Heart right ventricle (tissue), 16 donors: ENCODE results near the gene FTO. TPM values are rescaled to one million over a fixed set of nuclear protein-coding genes. Genes with fewer than 3 reads are reported as not detected.

ENCODE experiments used
- ATAC-seq, 8 donors: fragments of 200-7000 bp; cut with Tn5 transposase; one replicate each; pipeline ENCODE4 v1.9.1; 2020; ENCODE audit warnings: mild to moderate bottlenecking in 8 of 8, moderate library complexity in 8 of 8, moderate number of reproducible peaks in 1 of 8
- DNase-seq, 2 donors: peaks; one replicate each; pipeline ENCODE4 v3.0.0-alpha.2; 2020
- H3K27ac ChIP-seq, 10 donors: fragments of 200-600 bp; sonication (generic) in 2 of 10; one replicate each; pipeline versions ENCODE4 v1.5.0 to v1.8.0; 2020 to 2022; ENCODE audit warnings: mild to moderate bottlenecking in 3 of 10
- H3K27me3 ChIP-seq, 7 donors: fragments of 200-600 bp; one replicate each; pipeline ENCODE4 v1.8.0; 2021 to 2022; ENCODE audit warnings: mild to moderate bottlenecking in 2 of 7
- H3K36me3 ChIP-seq, 9 donors: fragments of 200-600 bp; sonication (generic) in 1 of 9; one replicate each; pipeline versions ENCODE4 v1.5.0 to v1.8.0; 2020 to 2022; ENCODE audit warnings: mild to moderate bottlenecking in 2 of 9
- H3K4me1 ChIP-seq, 9 donors: fragments of 200-600 bp; sonication (generic) in 1 of 9; one replicate each; pipeline versions ENCODE4 v1.5.0 to v1.8.0; 2020 to 2022; ENCODE audit warnings: mild to moderate bottlenecking in 4 of 9
- H3K4me3 ChIP-seq, 10 donors: fragments of 200-600 bp; sonication (generic) in 2 of 10; one replicate each; pipeline versions ENCODE4 v1.5.0 to v1.8.0; 2020 to 2022; ENCODE audit warnings: mild to moderate bottlenecking in 7 of 10, moderate library complexity in 2 of 10
- H3K9me3 ChIP-seq, 11 donors: fragments of 200-600 bp in 10 of 11; sonication (generic) in 2 of 11; one replicate each; pipeline versions ENCODE4 v1.5.0 to v1.8.0; 2013 to 2022; ENCODE audit warnings: mild to moderate bottlenecking in 2 of 11, control low read depth in 1 of 11, moderate library complexity in 1 of 11
- WGBS, 2 donors: extraction: QIAGEN DNeasy Blood & Tissue Kit; methylation state at CpG; one replicate each; pipeline ENCODE4 v1.1.7; 2013; ENCODE audit warnings: inconsistent platforms in 1 of 2; 5-methylcytosine and 5-hydroxymethylcytosine counted together
- intact Hi-C, 10 donors: fragments of 100-400 bp; cut with DNase I; formaldehyde crosslinking; loops; one replicate each; pipeline versions ENCODE4 v1.11.1 to v1.14.2; 2022
- polyA plus RNA-seq, 2 donors: library from polyadenylated mRNA; stranded (reverse); fragments of 200-250 nt; gene quantifications; one replicate each; pipeline ENCODE4 v1.2.3, GENCODE V29; 2013
- total RNA-seq, 10 donors: library from RNA; stranded (reverse); fragmentation: NEBNext Ultra II Directional in 3 of 10; extraction: Animal tissue kit (Norgen Biotek cat#: 25700) in 3 of 10; gene quantifications; one replicate each; pipeline versions ENCODE4 v1.2.1 to v1.2.4, GENCODE V29; 2021 to 2023
- TF ChIP-seq, protein P1 (sequence below), 9 donors: fragments of 200-600 bp; sonication (generic) in 2 of 9; IDR thresholded peaks; one replicate each; pipeline versions ENCODE4 v1.5.0 to v1.8.0; 2021 to 2022; ENCODE audit warnings: antibody characterized with exemption in 9 of 9, mild to moderate bottlenecking in 5 of 9, moderate library complexity in 1 of 9
- donor health status: Arrhythmogenic right ventricular cardiomyopathy.
- donor health status: ischemic (EF 13 %, LVEDD 7.1; RV severe dilation, severe dysfunction).
- donor health status: healthy with polysubstance abuse.
- donor health status: DM: no; HTN: yes; CAD: no.
- donor health status: DM: no; HTN: no; CAD: no.
- donor health status: ischemic (EF 25% LVEDD 6.9; RV normal size, moderate dysfunction).
- donor health status: ischemic (EF 25% LVEDD 5.7; RV mildly dilated, moderate dysfunction).
- donor health status: healthy.
- donor health status: DM: yes; HTN: yes; CAD: no.
- donor health status: Ischemic cardiomyopathy.
- donor health status: ischemic (EF 35%, LVEDD 5.7; RV mildly dilated, moderate dysfunction).
- donor health status: nonischemic (EF 11% LVEDD 7.7; RV severe dilation, severe dysfunction).
- donor health status: DM: yes; HTN: yes; CAD: no.
- donor health status: PGD.
- donor health status: ischemic (EF 29% LVEDD 5.4; RV normal size, mild dysfunction).
- donor health status: nonischemic (EF 23%, LVEDD 6.1; RV moderate dilation, normal function).

The FTO gene
- total and polyA plus RNA-seq, 12 donors: 8.5 to 103 (median 90.0) TPM

DNA sequence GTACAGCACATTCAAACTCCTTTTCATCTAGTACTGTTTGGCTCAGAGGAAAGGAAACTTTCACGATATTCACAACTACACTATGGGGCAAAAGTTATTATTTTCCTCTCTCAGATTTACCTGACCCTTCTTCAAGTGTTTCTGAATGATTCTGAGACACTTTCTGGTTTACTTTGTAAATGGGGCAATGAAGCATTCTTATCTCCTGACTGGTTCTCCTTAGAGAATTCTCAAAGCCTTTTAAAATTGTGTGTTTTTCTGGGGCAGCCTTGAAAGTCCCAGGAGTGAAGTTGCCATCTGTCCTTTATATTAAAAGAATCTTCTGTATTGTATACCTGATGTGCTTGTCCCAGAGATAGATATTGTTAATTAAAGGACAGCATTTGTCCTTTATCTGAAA is 264.9 kb downstream of the FTO start:
- Histone ChIP-seq H3K9me3 (no peaks in the 10 kb centered on the region), H3K4me3 (no peak overlapping the region), H3K27me3 (no peaks in the 10 kb centered on the region), H3K27ac (peak overlapping the region in 4 of 10 donors; percentile 4 to 40 (median 26)), H3K4me1 (peaks cover 0 to 43% (median 10%) of the 10 kb centered on the region in 9 donors), H3K36me3 (no peaks in the 10 kb centered on the region)
- DNase-seq (no peak), ATAC-seq (peak in 1 of 8 donors; percentile 13)
- TF ChIP-seq, protein P1, sequence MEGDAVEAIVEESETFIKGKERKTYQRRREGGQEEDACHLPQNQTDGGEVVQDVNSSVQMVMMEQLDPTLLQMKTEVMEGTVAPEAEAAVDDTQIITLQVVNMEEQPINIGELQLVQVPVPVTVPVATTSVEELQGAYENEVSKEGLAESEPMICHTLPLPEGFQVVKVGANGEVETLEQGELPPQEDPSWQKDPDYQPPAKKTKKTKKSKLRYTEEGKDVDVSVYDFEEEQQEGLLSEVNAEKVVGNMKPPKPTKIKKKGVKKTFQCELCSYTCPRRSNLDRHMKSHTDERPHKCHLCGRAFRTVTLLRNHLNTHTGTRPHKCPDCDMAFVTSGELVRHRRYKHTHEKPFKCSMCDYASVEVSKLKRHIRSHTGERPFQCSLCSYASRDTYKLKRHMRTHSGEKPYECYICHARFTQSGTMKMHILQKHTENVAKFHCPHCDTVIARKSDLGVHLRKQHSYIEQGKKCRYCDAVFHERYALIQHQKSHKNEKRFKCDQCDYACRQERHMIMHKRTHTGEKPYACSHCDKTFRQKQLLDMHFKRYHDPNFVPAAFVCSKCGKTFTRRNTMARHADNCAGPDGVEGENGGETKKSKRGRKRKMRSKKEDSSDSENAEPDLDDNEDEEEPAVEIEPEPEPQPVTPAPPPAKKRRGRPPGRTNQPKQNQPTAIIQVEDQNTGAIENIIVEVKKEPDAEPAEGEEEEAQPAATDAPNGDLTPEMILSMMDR (IDR thresholded peaks at IDR 0.05): no peak
- 52 to 72% methylated on average over 1 of the region's 1 CpG for WGBS, 2 donors
- intact Hi-C loops: no loop called here

DNA sequence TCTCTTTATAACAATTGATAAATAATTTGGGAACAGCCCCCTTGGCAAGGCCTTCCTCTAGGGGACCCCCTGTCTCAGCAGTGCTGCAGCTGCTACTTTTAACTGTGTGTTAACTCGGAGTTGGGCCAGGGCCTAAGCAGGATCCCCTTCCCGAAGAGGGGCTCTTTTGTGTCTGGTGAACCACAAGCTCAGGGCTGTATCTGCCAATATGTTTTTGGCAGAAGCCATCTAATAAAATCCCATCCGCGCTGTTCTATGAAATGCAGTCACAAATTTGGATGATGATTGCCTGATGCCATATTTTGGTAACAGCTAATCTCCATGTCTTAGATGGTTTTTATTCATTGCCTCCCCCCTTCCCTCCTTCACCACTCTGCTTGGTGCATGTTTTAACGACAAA is 267.7 kb downstream of the FTO start:
- Histone ChIP-seq H3K9me3 (no peaks in the 10 kb centered on the region), H3K27ac (no peak overlapping the region), H3K4me1 (peaks cover 0 to 52% (median 10%) of the 10 kb centered on the region in 9 donors), H3K36me3 (no peaks in the 10 kb centered on the region), H3K4me3 (no peak overlapping the region), H3K27me3 (no peaks in the 10 kb centered on the region)
- intact Hi-C loops: no loop called here
- DNase-seq (no peak), ATAC-seq (no peak)
- 84 to 86% methylated on average over 5 of the region's 5 CpGs for WGBS, 2 donors
- TF ChIP-seq, protein P1 (IDR thresholded peaks at IDR 0.05): no peak

DNA sequence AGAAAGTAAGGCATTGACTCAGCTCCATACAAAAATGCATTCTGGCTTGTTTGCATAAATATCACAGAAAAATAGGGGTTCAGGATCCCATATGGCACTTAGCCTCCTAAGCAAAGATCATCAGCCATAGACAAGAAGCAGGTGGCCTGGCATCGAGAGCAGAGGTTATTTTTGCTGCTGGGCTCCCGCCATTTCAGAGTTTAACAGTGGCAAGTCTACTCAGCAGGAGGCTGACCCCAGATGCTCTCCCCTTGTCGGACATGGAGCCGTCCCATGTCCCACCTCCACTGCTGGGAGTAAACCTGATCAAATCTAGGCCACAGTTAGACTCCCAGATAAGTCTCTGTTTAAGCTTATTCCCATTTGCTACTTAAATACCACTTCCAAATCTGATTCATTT is 269.1 kb downstream of the FTO start:
- DNase-seq (peak in 1 of 2 donors; percentile 46), ATAC-seq (peak in 7 of 8 donors; percentile 68 to 85 (median 80))
- Histone ChIP-seq H3K36me3 (no peaks in the 10 kb centered on the region), H3K4me3 (no peak overlapping the region), H3K27ac (peak overlapping the region in 3 of 10 donors; percentile 11 to 35 (median 11)), H3K27me3 (no peaks in the 10 kb centered on the region), H3K4me1 (peaks cover 0 to 38% (median 10%) of the 10 kb centered on the region in 9 donors), H3K9me3 (no peaks in the 10 kb centered on the region)
- TF ChIP-seq, protein P1 (IDR thresholded peaks at IDR 0.05): no peak
- intact Hi-C loops: no loop called here
- WGBS, 2 donors: 47 to 70% methylated on average over 4 of the region's 4 CpGs

DNA sequence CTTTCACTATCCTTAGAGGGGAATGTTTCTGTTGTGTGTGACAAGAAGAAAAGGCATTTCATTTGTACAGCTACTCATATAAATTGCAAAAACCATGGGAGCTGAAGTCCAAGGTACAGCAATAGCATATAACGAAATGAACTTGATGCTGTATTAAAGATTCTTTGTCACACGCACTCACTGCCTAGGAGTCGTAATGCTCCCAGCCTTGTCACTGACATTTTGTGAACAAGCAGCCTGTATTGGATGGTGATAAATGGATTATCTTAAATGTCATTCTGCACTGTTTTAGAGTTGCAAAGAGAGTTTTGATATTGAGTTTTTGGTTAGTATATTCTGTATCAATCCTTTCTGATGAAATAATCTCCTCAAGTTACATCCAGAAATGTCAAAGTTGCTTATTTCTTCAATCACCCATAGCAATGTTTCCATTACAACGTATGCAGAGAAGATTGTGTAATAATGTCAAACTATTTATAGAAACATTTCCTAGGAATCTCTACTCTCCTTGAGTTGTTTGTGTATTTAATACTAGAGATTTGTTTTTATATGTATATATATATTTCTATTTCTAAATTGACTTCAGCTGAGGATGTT is 270.6 kb downstream of the FTO start:
- ATAC-seq: no peak
- TF ChIP-seq, protein P1 (IDR thresholded peaks at IDR 0.05): no peak
- H3K4me1 ChIP-seq: peaks cover 0 to 27% (median 4%) of the 10 kb centered on the region in 9 donors

More for the DNA sequence above, 270.6 kb downstream of the FTO start:
- H3K4me3 ChIP-seq: no peak overlapping the region
- no peak overlapping the region for H3K27ac ChIP-seq
- H3K36me3 ChIP-seq: no peaks in the 10 kb centered on the region
- WGBS, 2 donors: 54 to 65% methylated on average over 4 of the region's 4 CpGs
- DNase-seq: no peak
- no peaks in the 10 kb centered on the region for H3K9me3 ChIP-seq
- intact Hi-C loops: no loop called here
- no peaks in the 10 kb centered on the region for H3K27me3 ChIP-seq
